Embryonic facial prominence (tissue), 1 donor: ENCODE data around the gene SLC41A3.
"Not testable (repeated sequence)": the region's sequence is repeated elsewhere in the genome, so short reads cannot be mapped to it uniquely, and the experiment has no call there.

Experiments
- DNase-seq: peaks from one replicate; pipeline ENCODE4 v3.0.0-alpha.2; 2016; ENCODE audit errors: extremely low spot score

Gene SLC41A3

DNA sequence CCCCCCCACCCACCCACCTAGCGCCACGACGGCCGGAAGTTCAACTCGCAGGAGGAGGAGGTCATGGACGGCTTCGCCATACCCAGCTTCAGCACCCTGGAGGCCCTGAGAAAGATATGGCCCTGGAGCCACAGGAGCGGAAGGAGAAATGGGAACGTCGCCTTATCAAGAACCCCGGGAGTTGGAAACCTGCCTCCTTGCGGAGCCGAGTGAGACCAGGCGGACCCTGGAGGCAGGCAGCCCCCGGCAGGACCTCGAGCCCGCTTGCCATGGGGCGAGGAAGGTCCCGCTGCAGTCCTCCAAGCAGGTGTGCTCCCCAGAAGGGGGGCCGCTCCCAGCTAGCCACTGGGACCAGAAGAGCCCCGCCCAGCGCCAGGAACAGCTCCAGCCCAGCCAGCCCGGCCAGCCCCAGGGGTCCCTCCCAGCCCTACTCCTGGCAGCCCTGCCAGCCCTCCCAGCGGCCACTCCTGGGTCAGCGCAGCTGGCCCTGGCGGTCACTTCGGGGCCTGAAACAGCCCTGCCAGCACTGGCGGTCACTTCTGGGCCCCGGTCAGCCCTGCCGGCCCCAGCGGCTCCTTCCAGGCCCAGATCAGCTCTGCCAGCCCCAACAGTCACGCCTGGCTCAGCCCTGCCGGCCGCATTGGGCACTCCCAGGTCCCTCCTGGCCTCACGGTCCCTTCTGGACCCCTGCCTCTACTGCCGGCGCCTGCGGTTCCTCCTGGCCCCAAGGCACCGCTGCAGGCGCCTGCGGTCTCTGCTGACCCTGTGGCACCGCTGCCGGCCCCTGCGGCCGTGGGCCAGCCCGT lies 125.2 kb downstream of the SLC41A3 start:
- no peak for DNase-seq

DNA sequence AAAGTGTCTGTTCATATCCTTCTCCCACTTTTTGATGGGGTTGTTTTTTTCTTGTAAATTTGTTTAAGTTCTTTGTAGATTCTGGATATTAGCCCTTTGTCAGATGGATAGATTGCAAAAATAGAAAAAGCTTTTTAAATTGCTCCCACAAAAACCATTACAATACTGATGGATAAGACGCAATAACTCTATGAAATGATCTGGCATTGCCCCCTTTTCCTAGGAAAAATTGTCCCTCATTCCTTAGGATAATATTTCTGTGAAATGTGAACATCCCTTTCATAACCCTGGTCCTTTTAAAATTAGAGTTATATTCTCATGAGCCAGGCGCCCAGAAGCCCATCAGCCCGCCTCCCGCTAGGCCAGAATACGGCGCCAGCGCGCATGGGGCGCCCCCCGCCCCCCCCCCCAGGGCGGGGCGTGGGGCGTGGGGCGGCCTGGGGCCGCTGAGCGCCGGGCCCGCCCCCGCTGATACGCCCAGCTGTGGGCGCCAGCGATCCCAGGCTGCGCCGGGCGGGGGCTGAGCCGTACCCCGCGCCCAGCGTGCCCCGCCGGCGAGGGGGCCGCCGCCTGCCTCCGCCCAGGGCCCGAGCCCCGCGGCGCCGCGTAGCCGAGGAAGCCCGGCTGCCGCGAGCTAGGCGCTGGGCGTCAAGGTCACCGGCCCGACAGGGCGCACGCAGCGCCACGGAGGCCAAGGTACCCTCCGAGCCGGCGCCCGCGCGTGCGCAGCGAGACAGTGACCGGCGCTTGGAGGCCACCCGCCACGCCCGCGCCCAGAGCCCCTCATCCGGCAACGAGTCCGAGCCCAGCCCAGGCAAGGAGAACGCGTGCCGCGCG lies 126.0 kb downstream of the SLC41A3 start:
- no peak for DNase-seq

DNA sequence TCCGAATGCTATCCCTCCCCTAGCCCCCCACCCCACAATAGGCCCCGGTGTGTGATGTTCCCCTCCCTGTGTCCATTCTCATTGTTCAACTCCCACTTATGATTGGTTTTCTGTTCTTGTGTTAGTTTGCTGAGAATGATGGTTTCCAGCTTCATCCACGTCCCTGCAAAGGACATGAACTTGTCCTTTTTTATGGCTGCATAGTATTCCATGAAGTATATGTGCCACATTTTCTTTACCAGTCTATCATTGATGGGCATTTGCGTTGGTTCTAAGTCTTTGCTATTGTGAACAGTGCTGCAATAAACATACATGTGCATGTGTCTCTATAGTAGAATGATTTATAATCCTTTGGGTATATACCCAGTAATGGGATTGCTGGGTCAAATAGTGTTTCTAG lies 126.9 kb downstream of the SLC41A3 start:
- not testable (repeated sequence) for DNase-seq
